ENCODE results near the gene AP4S1. TPM values are rescaled to one million over a fixed set of nuclear protein-coding genes. Genes with fewer than 3 reads are reported as not detected.
"Not testable (repeated sequence)": the region's sequence is repeated elsewhere in the genome, so short reads cannot be mapped to it uniquely, and the experiment has no call there.

AP4S1 gene
- total RNA-seq, 1 donor from 2014 or later, result 12.9 TPM

DNA sequence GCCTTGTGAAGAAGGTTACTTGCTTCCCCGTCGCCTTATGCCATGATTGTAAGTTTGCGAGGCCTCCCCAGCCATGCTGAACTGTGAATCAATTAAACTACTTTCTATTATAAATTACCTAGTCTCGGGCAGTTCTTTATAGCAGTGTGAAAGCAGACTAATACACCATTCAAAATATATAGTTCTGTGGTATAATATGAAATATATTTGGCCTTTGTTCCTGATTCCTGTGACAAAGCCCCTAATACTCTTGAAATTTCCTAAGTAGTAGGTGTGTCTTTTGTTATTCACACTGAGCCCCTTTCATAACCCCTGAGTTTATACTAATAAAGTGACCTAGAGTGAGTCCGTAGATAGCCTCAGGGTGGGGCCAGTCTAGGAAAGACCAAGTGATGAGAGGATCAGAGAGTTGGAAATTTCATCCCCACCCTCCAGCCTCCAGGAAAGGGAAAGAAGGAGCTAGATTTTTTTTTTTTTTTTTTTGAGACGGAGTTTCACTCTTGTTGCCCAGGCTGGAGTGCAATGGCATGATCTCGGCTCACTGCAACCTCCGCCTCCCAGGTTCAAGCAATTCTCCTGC, 20.1 kb downstream of the AP4S1 start:
- H3K4me1 Mint-ChIP-seq (ENCODE audit: low read depth), result peaks cover 4% of the 10 kb centered on the region
- no peak overlapping the region for H3K27ac Mint-ChIP-seq
- H3K9me3 Mint-ChIP-seq (ENCODE audit: low read depth), result no peaks in the 10 kb centered on the region
- H3K27me3 Mint-ChIP-seq, result no peaks in the 10 kb centered on the region
- no peak for DNase-seq (ENCODE audit: low spot score, unreplicated experiment)
- H3K36me3 Mint-ChIP-seq (ENCODE audit: insufficient read depth), result peaks cover 5% of the 10 kb centered on the region
- no peak for TF ChIP-seq CTCF (IDR thresholded peaks at IDR 0.05; ENCODE audit: unreplicated experiment)
- H3K4me3 Mint-ChIP-seq (ENCODE audit: low read depth), result no peak overlapping the region

- H3K27me3 Mint-ChIP-seq, result no peaks in the 10 kb centered on the region
- no peak for TF ChIP-seq CTCF (IDR thresholded peaks at IDR 0.05; ENCODE audit: unreplicated experiment)
- no peak overlapping the region for H3K27ac Mint-ChIP-seq
- no peak overlapping the region for H3K4me3 Mint-ChIP-seq (ENCODE audit: low read depth)
- H3K4me1 Mint-ChIP-seq (ENCODE audit: low read depth), result peaks cover 4% of the 10 kb centered on the region
- peaks cover 5% of the 10 kb centered on the region for H3K36me3 Mint-ChIP-seq (ENCODE audit: insufficient read depth)
- H3K9me3 Mint-ChIP-seq (ENCODE audit: low read depth), result no peaks in the 10 kb centered on the region
- no peak for DNase-seq (ENCODE audit: low spot score, unreplicated experiment)
Observed at GRCh38 chr14:31047503-31047902, 22.1 kb downstream of the AP4S1 start.

DNA sequence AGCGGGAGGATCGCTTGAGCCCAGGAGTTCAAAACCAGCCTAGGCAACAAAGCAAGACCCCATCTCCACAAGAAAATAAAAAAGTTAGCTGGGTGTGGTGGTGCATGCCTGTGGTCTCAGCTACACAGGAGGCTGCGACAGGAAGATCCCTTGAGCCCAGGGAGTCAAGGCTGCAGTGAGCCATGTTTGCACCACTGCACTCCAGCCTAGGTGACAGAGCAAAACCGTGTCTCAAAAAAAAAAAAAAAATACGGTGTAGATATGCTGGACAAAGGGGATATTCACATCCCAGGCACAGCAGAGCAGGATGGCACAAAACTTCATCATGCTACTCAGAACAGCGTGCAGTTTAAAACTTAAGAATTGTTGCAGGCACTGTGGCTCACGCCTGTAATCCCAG, 25.6 kb downstream of the AP4S1 start:
- Mint-ChIP-seq H3K4me1 (ENCODE audit: low read depth) (no peaks in the 10 kb centered on the region), H3K4me3 (ENCODE audit: low read depth) (no peak overlapping the region), H3K27me3 (no peaks in the 10 kb centered on the region), H3K9me3 (ENCODE audit: low read depth) (no peaks in the 10 kb centered on the region), H3K36me3 (ENCODE audit: insufficient read depth) (peaks cover 3% of the 10 kb centered on the region), H3K27ac (no peak overlapping the region)
- no peak for TF ChIP-seq CTCF (IDR thresholded peaks at IDR 0.05; ENCODE audit: unreplicated experiment)
- no peak for DNase-seq (ENCODE audit: low spot score, unreplicated experiment)

- Mint-ChIP-seq H3K27me3 (no peaks in the 10 kb centered on the region), H3K4me3 (ENCODE audit: low read depth) (no peak overlapping the region), H3K27ac (no peak overlapping the region), H3K9me3 (ENCODE audit: low read depth) (no peaks in the 10 kb centered on the region), H3K36me3 (ENCODE audit: insufficient read depth) (peaks cover 3% of the 10 kb centered on the region), H3K4me1 (ENCODE audit: low read depth) (no peaks in the 10 kb centered on the region)
- no peak for TF ChIP-seq CTCF (IDR thresholded peaks at IDR 0.05; ENCODE audit: unreplicated experiment)
- no peak for DNase-seq (ENCODE audit: low spot score, unreplicated experiment)
Observed at GRCh38 chr14:31051511-31051910, 26.1 kb downstream of the AP4S1 start.

DNA sequence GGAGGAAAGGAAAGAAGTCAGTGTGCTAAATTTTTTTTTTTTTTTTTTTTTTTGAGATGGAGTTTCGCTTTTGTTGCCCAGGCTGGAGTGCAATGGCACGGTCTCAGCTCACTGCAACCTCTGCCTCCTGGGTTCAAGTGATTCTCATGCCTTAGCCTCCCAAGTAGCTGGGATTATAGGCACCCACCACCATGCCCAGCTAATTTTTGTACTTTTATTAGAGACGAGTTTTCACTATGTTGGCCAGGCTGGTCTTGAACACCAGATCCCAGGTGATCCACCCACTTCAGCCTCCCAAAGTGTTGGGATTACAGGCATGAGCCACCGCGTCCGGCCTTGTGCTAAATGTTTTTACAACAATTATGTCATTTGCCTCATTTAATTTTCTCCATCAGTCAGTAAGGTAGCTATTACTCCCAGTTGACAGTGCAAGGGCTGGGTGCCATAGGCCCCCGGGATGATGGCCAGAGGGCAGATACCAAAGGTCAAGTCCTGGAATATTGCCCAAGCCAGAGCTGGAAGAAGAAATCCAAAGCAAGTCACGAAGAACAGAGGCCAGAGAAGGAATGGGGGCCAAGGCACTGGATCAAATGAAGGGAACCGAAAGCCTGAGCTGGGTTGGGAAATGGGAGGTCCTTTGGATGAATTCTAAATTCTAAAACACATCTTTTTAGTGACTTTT, 27.6 kb downstream of the AP4S1 start:
- H3K4me3 Mint-ChIP-seq (ENCODE audit: low read depth); H3K4me1 Mint-ChIP-seq (ENCODE audit: low read depth); DNase-seq (ENCODE audit: low spot score, unreplicated experiment); H3K27me3 Mint-ChIP-seq; H3K27ac Mint-ChIP-seq; H3K9me3 Mint-ChIP-seq (ENCODE audit: low read depth); H3K36me3 Mint-ChIP-seq (ENCODE audit: insufficient read depth): not testable (repeated sequence)

DNA sequence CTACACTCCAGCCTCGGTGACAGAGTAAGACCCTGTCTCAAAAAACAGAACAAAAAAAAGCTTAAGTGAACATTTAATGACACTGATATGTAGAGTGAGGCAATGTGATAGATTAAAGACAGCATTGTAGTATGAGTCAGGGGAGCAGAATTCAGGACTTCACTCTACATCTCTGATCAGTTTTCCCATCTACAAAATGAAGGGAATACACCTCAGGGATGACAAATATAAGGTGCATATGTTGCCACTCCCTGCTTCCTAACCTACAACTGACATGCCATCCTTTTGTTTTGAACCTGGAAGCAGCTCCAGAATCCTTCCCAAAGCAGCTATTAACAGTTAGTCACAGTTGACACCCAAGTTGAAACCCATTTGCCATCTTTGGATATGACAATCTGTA, 31.6 kb downstream of the AP4S1 start:
- Mint-ChIP-seq H3K4me3 (ENCODE audit: low read depth) (no peak overlapping the region), H3K27me3 (no peaks in the 10 kb centered on the region), H3K27ac (no peak overlapping the region), H3K36me3 (ENCODE audit: insufficient read depth) (no peaks in the 10 kb centered on the region), H3K4me1 (ENCODE audit: low read depth) (peaks cover 11% of the 10 kb centered on the region), H3K9me3 (ENCODE audit: low read depth) (no peaks in the 10 kb centered on the region)
- DNase-seq (ENCODE audit: low spot score, unreplicated experiment), result no peak
- TF ChIP-seq CTCF (IDR thresholded peaks at IDR 0.05; ENCODE audit: unreplicated experiment), result no peak

Data from progenitor cell of endocrine pancreas (in vitro differentiated cells).